HepG2 (cell line): ENCODE measurements around the gene ADGRD1. TPM values are rescaled to one million over a fixed set of nuclear protein-coding genes. Genes with fewer than 3 reads are reported as not detected.

Source experiments
- BHLHE40 ChIP-seq: IDR thresholded peaks from 2 replicates; pipeline ENCODE4 v1.6.1; 2011; ENCODE audit warnings: low read length, improper control_type of control experiment
- JUN ChIP-seq: sonication (generic); formaldehyde crosslinking; IDR thresholded peaks from 2 replicates; pipeline ENCODE4 v1.4.0; 2020; ENCODE audit warnings: mild to moderate bottlenecking, missing genetic modification reagents
- PHF21A ChIP-seq: sonication (generic); formaldehyde crosslinking; IDR thresholded peaks from 2 replicates; pipeline ENCODE4 v1.5.0; 2020; ENCODE audit warnings: mild to moderate bottlenecking, missing genetic modification reagents
- SKIL ChIP-seq: sonication (generic); formaldehyde crosslinking; IDR thresholded peaks from 2 replicates; pipeline ENCODE4 v1.8.0; 2022; ENCODE audit warnings: missing genetic modification reagents, mild to moderate bottlenecking, moderate library complexity, borderline replicate concordance
- ZNF143 ChIP-seq: sonication (generic); formaldehyde crosslinking; IDR thresholded peaks from 2 replicates; pipeline ENCODE4 v1.4.0; 2020; ENCODE audit warnings: missing genetic modification reagents
- ZNF234 ChIP-seq: sonication (generic); formaldehyde crosslinking; conservative IDR thresholded peaks from 2 replicates; pipeline ENCODE4 v1.5.1; 2020; ENCODE audit warnings: mild to moderate bottlenecking, missing genetic modification reagents
- ZNF274 ChIP-seq: sonication (generic); formaldehyde crosslinking; IDR thresholded peaks from 2 replicates; pipeline ENCODE4 v1.5.1; 2020; ENCODE audit warnings: mild to moderate bottlenecking, missing genetic modification reagents
- ZNF317 ChIP-seq: sonication (generic); formaldehyde crosslinking; IDR thresholded peaks from 2 replicates; pipeline ENCODE4 v1.5.0; 2020; ENCODE audit warnings: mild to moderate bottlenecking, missing genetic modification reagents
- ZNF329 ChIP-seq: sonication (generic); formaldehyde crosslinking; IDR thresholded peaks from 2 replicates; pipeline ENCODE4 v1.9.0; 2021; ENCODE audit warnings: low read depth, mild to moderate bottlenecking, missing genetic modification reagents
- ZNF720 ChIP-seq: sonication (generic); formaldehyde crosslinking; IDR thresholded peaks from 2 replicates; pipeline ENCODE4 v1.4.0; 2020; ENCODE audit warnings: missing genetic modification reagents
- ZNF788 ChIP-seq: sonication (generic); formaldehyde crosslinking; IDR thresholded peaks from 2 replicates; pipeline ENCODE4 v1.5.0; 2020; ENCODE audit warnings: mild to moderate bottlenecking, missing genetic modification reagents, borderline replicate concordance
- ZNF800 ChIP-seq: sonication (generic); formaldehyde crosslinking; IDR thresholded peaks from 2 replicates; pipeline ENCODE4 v1.4.0; 2020; ENCODE audit warnings: missing genetic modification reagents
- ZNF891 ChIP-seq: sonication (generic); formaldehyde crosslinking; IDR thresholded peaks from 2 replicates; pipeline ENCODE4 v1.5.0; 2020; ENCODE audit warnings: mild to moderate bottlenecking, missing genetic modification reagents
- polyA plus RNA-seq, 8 experiments: library from polyadenylated mRNA; depleted of rRNA in 3 of 8; stranded (reverse) in 7 of 8; unstranded in 1 of 8; fragments of >200 nt; fragmentation: Illumina TruSeq in 4 of 8; extraction: Trizol in 4 of 8; gene quantifications; 2 replicates each; pipeline versions ENCODE4 v1.2.1 to v1.2.3, GENCODE V29; 2011 to 2016; ENCODE audit warnings: low read depth in 4 of 8, missing spikeins in 1 of 8, mixed read lengths in 1 of 8; ENCODE audit not compliant: insufficient read depth in 1 of 8
- total RNA-seq, 5 experiments: library from RNA; depleted of rRNA; stranded (reverse); fragments of >200 nt; fragmentation: Illumina TruSeq; extraction: Trizol; gene quantifications; 2 replicates each; pipeline ENCODE4 v1.2.3, GENCODE V29; 2016; ENCODE audit warnings: low read depth in 1 of 5
- TF ChIP-seq, protein P1 (sequence below): sonication (generic); formaldehyde crosslinking; IDR thresholded peaks from 2 replicates; pipeline ENCODE4 v1.5.0; 2020; ENCODE audit warnings: mild to moderate bottlenecking, low read depth, missing genetic modification reagents, borderline replicate concordance
- TF ChIP-seq, protein P2 (sequence below): sonication (generic); formaldehyde crosslinking; IDR thresholded peaks from 2 replicates; pipeline ENCODE4 v1.4.0; 2020; ENCODE audit warnings: missing genetic modification reagents; ENCODE audit errors: not compliant biosample characterization
- TF ChIP-seq, protein P3 (sequence below): sonication (generic); formaldehyde crosslinking; IDR thresholded peaks from 2 replicates; pipeline ENCODE4 v1.4.0; 2020; ENCODE audit warnings: missing genetic modification reagents, borderline replicate concordance
- TF ChIP-seq, protein P4 (sequence below): sonication (generic); formaldehyde crosslinking; IDR thresholded peaks from 2 replicates; pipeline ENCODE4 v1.8.1; 2023; ENCODE audit warnings: mild to moderate bottlenecking, missing genetic modification reagents

Gene ADGRD1
- total and polyA plus RNA-seq, 2 of the 13 experiments (the other 11 are each of a cell fraction or from before 2014, with no cell fraction given): 0.46 to 12.4 TPM

- TF ChIP-seq ZNF317 (CRISPR knock-in tag) (peak; percentile 64; the same call in 1 of the 2 replicates), ZNF720 (no peak), ZNF800 (CRISPR knock-in tag) (no peak), PHF21A (CRISPR knock-in tag) (no peak), SKIL (CRISPR knock-in tag) (no peak), JUN (CRISPR knock-in tag) (no peak), ZNF274 (no peak), ZNF329 (no peak), ZNF143 (CRISPR knock-in tag) (0 out of 2 replicates have a peak, but pooled peaks have one; percentile 16), BHLHE40 (0 out of 2 replicates have a peak, but pooled peaks have one; percentile 18), ZNF234 (CRISPR knock-in tag) (no peak), ZNF788 (no peak), ZNF891 (no peak)
- TF ChIP-seq, protein P1, sequence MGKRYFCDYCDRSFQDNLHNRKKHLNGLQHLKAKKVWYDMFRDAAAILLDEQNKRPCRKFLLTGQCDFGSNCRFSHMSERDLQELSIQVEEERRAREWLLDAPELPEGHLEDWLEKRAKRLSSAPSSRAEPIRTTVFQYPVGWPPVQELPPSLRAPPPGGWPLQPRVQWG (CRISPR knock-in tag): no peak
- TF ChIP-seq, protein P2, sequence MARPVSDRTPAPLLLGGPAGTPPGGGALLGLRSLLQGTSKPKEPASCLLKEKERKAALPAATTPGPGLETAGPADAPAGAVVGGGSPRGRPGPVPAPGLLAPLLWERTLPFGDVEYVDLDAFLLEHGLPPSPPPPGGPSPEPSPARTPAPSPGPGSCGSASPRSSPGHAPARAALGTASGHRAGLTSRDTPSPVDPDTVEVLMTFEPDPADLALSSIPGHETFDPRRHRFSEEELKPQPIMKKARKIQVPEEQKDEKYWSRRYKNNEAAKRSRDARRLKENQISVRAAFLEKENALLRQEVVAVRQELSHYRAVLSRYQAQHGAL (CRISPR knock-in tag): no peak
- TF ChIP-seq, protein P3, sequence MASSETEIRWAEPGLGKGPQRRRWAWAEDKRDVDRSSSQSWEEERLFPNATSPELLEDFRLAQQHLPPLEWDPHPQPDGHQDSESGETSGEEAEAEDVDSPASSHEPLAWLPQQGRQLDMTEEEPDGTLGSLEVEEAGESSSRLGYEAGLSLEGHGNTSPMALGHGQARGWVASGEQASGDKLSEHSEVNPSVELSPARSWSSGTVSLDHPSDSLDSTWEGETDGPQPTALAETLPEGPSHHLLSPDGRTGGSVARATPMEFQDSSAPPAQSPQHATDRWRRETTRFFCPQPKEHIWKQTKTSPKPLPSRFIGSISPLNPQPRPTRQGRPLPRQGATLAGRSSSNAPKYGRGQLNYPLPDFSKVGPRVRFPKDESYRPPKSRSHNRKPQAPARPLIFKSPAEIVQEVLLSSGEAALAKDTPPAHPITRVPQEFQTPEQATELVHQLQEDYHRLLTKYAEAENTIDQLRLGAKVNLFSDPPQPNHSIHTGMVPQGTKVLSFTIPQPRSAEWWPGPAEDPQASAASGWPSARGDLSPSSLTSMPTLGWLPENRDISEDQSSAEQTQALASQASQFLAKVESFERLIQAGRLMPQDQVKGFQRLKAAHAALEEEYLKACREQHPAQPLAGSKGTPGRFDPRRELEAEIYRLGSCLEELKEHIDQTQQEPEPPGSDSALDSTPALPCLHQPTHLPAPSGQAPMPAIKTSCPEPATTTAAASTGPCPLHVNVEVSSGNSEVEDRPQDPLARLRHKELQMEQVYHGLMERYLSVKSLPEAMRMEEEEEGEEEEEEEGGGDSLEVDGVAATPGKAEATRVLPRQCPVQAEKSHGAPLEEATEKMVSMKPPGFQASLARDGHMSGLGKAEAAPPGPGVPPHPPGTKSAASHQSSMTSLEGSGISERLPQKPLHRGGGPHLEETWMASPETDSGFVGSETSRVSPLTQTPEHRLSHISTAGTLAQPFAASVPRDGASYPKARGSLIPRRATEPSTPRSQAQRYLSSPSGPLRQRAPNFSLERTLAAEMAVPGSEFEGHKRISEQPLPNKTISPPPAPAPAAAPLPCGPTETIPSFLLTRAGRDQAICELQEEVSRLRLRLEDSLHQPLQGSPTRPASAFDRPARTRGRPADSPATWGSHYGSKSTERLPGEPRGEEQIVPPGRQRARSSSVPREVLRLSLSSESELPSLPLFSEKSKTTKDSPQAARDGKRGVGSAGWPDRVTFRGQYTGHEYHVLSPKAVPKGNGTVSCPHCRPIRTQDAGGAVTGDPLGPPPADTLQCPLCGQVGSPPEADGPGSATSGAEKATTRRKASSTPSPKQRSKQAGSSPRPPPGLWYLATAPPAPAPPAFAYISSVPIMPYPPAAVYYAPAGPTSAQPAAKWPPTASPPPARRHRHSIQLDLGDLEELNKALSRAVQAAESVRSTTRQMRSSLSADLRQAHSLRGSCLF (CRISPR knock-in tag): no peak
- TF ChIP-seq, protein P4, sequence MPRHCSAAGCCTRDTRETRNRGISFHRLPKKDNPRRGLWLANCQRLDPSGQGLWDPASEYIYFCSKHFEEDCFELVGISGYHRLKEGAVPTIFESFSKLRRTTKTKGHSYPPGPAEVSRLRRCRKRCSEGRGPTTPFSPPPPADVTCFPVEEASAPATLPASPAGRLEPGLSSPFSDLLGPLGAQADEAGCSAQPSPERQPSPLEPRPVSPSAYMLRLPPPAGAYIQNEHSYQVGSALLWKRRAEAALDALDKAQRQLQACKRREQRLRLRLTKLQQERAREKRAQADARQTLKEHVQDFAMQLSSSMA: no peak
Measured at GRCh38 chr12:131090274-131091210, 136.8 kb downstream of the ADGRD1 start (continued).
